H9 (cell line): ENCODE measurements around the gene CDK14. TPM values are rescaled to one million over a fixed set of nuclear protein-coding genes. Genes with fewer than 3 reads are reported as not detected.

ENCODE experiments used
- DNase-seq: peaks from one replicate; pipeline ENCODE4 v3.0.0-alpha.2; 2017
- H2AFZ ChIP-seq: one replicate; pipeline ENCODE4 v1.6.1; 2013; ENCODE audit warnings: mild to moderate bottlenecking, low read length, control low read depth, moderate library complexity
- H2AK5ac ChIP-seq: 2 replicates; pipeline ENCODE4 v1.6.1; 2013; ENCODE audit warnings: low read length, control low read depth, mixed read lengths; ENCODE audit not compliant: insufficient read length
- H2BK120ac ChIP-seq: one replicate; pipeline ENCODE4 v1.6.1; 2013; ENCODE audit warnings: low read depth, mild to moderate bottlenecking, low read length, control low read depth, inconsistent platforms; ENCODE audit not compliant: poor library complexity, severe bottlenecking
- H2BK12ac ChIP-seq: 2 replicates; pipeline ENCODE4 v1.6.1; 2013; ENCODE audit warnings: low read length, control low read depth, mixed read lengths, low read depth; ENCODE audit not compliant: insufficient read length
- H2BK15ac ChIP-seq: 2 replicates; pipeline ENCODE4 v1.6.1; 2013; ENCODE audit warnings: low read depth, low read length, control low read depth
- H2BK20ac ChIP-seq: one replicate; pipeline ENCODE4 v1.6.1; 2013; ENCODE audit warnings: low read depth, mild to moderate bottlenecking, low read length, control low read depth, inconsistent platforms; ENCODE audit not compliant: poor library complexity, severe bottlenecking
- H2BK5ac ChIP-seq: 2 replicates; pipeline ENCODE4 v1.6.1; 2013; ENCODE audit warnings: low read length, control low read depth, mixed read lengths; ENCODE audit not compliant: insufficient read length
- H3K14ac ChIP-seq: 2 replicates; pipeline ENCODE4 v1.6.1; 2013; ENCODE audit warnings: low read length, control low read depth; ENCODE audit not compliant: insufficient read depth
- H3K18ac ChIP-seq: 2 replicates; pipeline ENCODE4 v1.6.1; 2013; ENCODE audit warnings: low read depth, mild to moderate bottlenecking, mixed read lengths, low read length, control low read depth; ENCODE audit not compliant: insufficient read length
- H3K23ac ChIP-seq: 2 replicates; pipeline ENCODE4 v1.6.1; 2013; ENCODE audit warnings: low read length, control low read depth, mixed read lengths, low read depth; ENCODE audit not compliant: insufficient read length
- H3K23me2 ChIP-seq: 2 replicates; pipeline ENCODE4 v1.6.1; 2013; ENCODE audit warnings: low read depth, mild to moderate bottlenecking, mixed read lengths, low read length, control low read depth; ENCODE audit not compliant: insufficient read length, poor library complexity, severe bottlenecking
- H3K27ac ChIP-seq: 2 replicates; pipeline ENCODE4 v1.5.1; 2013; ENCODE audit warnings: low read length, control low read depth, mixed read lengths, low read depth; ENCODE audit not compliant: insufficient read length
- H3K27me3 ChIP-seq: 2 replicates; pipeline ENCODE4 v1.6.1; 2013; ENCODE audit warnings: low read length, control low read depth, inconsistent platforms; ENCODE audit not compliant: insufficient read depth
- H3K4ac ChIP-seq: 2 replicates; pipeline ENCODE4 v1.6.1; 2013; ENCODE audit warnings: low read depth, mild to moderate bottlenecking, control low read depth, inconsistent platforms, low read length, moderate library complexity
- H3K4me1 ChIP-seq: 2 replicates; pipeline ENCODE4 v1.6.1; 2013; ENCODE audit warnings: low read length, control low read depth, inconsistent platforms; ENCODE audit not compliant: insufficient read depth
- H3K4me2 ChIP-seq: 2 replicates; pipeline ENCODE4 v1.6.1; 2013; ENCODE audit warnings: low read length, control low read depth, mixed read lengths; ENCODE audit not compliant: insufficient read length, insufficient read depth
- H3K56ac ChIP-seq: 2 replicates; pipeline ENCODE4 v1.6.1; 2013; ENCODE audit warnings: low read depth, mild to moderate bottlenecking, mixed read lengths, low read length, control low read depth; ENCODE audit not compliant: insufficient read length
- H3K79me1 ChIP-seq: 2 replicates; pipeline ENCODE4 v1.6.1; 2013; ENCODE audit warnings: low read depth, mild to moderate bottlenecking, moderate library complexity, low read length, control low read depth, inconsistent platforms; ENCODE audit not compliant: insufficient read depth, poor library complexity, severe bottlenecking
- H3K79me2 ChIP-seq: 2 replicates; pipeline ENCODE4 v1.6.1; 2013; ENCODE audit warnings: low read length, control low read depth, inconsistent platforms; ENCODE audit not compliant: insufficient read depth
- H3K9ac ChIP-seq: 2 replicates; pipeline ENCODE4 v1.6.1; 2013; ENCODE audit warnings: low read length, control low read depth, mixed read lengths; ENCODE audit not compliant: insufficient read length; ENCODE audit errors: extremely low read depth
- H3K9me3 ChIP-seq: one replicate; pipeline ENCODE4 v1.6.1; 2013; ENCODE audit warnings: low read depth, low read length, inconsistent platforms; ENCODE audit not compliant: control insufficient read depth
- H3T11ph ChIP-seq: one replicate; pipeline ENCODE4 v1.6.1; 2013; ENCODE audit warnings: mild to moderate bottlenecking, low read length, control low read depth, inconsistent platforms
- H4K20me1 ChIP-seq: one replicate; pipeline ENCODE4 v1.6.1; 2013; ENCODE audit not compliant: control insufficient read depth, insufficient read length, insufficient read depth
- H4K5ac ChIP-seq: 2 replicates; pipeline ENCODE4 v1.6.1; 2013; ENCODE audit warnings: low read depth, mild to moderate bottlenecking, mixed read lengths, low read length, control low read depth; ENCODE audit not compliant: insufficient read length
- H4K8ac ChIP-seq: replicated peaks from 2 replicates; pipeline ENCODE4 v1.6.1; 2013; ENCODE audit warnings: low read length, control low read depth, mixed read lengths, low read depth; ENCODE audit not compliant: insufficient read length
- H4K91ac ChIP-seq: 2 replicates; pipeline ENCODE4 v1.6.1; 2013; ENCODE audit warnings: low read depth, mild to moderate bottlenecking, moderate library complexity, mixed read lengths, low read length, control low read depth; ENCODE audit not compliant: insufficient read length
- H3K27ac Mint-ChIP-seq, 3 experiments: 2 replicates in 2 of 3; 3 replicates in 1 of 3; pipeline ENCODE4 v1.8.0; 2020 to 2021; ENCODE audit warnings: mixed read lengths in 3 of 3, mild to moderate bottlenecking in 1 of 3, moderate library complexity in 1 of 3
- H3K27me3 Mint-ChIP-seq: 2 replicates; pipeline ENCODE4 v1.8.0; 2021; ENCODE audit warnings: low read depth, mild to moderate bottlenecking, moderate library complexity, mixed read lengths
- H3K36me3 Mint-ChIP-seq, 3 experiments: 2 replicates in 2 of 3; 3 replicates in 1 of 3; pipeline ENCODE4 v1.8.0; 2020 to 2021; ENCODE audit warnings: low read depth in 3 of 3, mixed read lengths in 3 of 3; ENCODE audit not compliant: insufficient read depth in 1 of 3
- H3K4me1 Mint-ChIP-seq, 2 experiments: 2 replicates each; pipeline ENCODE4 v1.8.0; 2020; ENCODE audit warnings: mixed read lengths in 2 of 2
- H3K4me3 Mint-ChIP-seq, 2 experiments: 2 replicates in 1 of 2; 3 replicates in 1 of 2; pipeline ENCODE4 v1.8.0; 2020 to 2021; ENCODE audit warnings: mild to moderate bottlenecking in 2 of 2, mixed read lengths in 2 of 2, moderate library complexity in 1 of 2
- H3K9me3 Mint-ChIP-seq, 2 experiments: 2 replicates in 1 of 2; 3 replicates in 1 of 2; pipeline ENCODE4 v1.8.0; 2020; ENCODE audit warnings: mild to moderate bottlenecking in 2 of 2, mixed read lengths in 2 of 2, moderate library complexity in 1 of 2
- WGBS: extraction: QIAGEN DNeasy Blood & Tissue Kit; methylation state at CpG from one replicate; pipeline ENCODE4 v1.1.7; 2013; ENCODE audit warnings: missing lambda C conversion rate, low lambda C conversion rate, mixed read lengths; ENCODE audit not compliant: insufficient read length; ENCODE audit errors: extremely low coverage; 5-methylcytosine and 5-hydroxymethylcytosine counted together
- total RNA-seq: library from RNA; stranded (reverse); gene quantifications from 2 replicates; pipeline ENCODE4 v1.2.1, GENCODE V29; 2021
- TF ChIP-seq, protein P1 (sequence below): fragments of 200-600 bp; sonication (generic); conservative IDR thresholded peaks from 3 replicates; pipeline ENCODE4 v1.8.0; 2021; ENCODE audit warnings: antibody characterized with exemption, mild to moderate bottlenecking

CDK14 gene
- total RNA-seq, 1 experiment from 2014 or later = 23.9 TPM

GRCh38 chr7:90853205-90853604 is 257.1 kb downstream of the CDK14 start:
- Mint-ChIP-seq H3K36me3 (no peaks in the 10 kb centered on the region), H3K27me3 (no peaks in the 10 kb centered on the region), H3K4me1 (peaks cover 17 to 19% of the 10 kb centered on the region in 2 experiments), H3K27ac (no peak overlapping the region), H3K4me3 (no peak overlapping the region), H3K9me3 (no peaks in the 10 kb centered on the region)
- Histone ChIP-seq H3K79me2 (0 out of 2 replicates have a peak, but pooled peaks cover 3% of the 10 kb centered on the region), H2BK12ac (no peak overlapping the region), H2BK5ac (no peak overlapping the region), H3K4me2 (no peak overlapping the region), H3K18ac (no peak overlapping the region), H3K9ac (no peak overlapping the region), H3K23me2 (no peaks in the 10 kb centered on the region), H4K5ac (no peak overlapping the region), H3K4me1 (no peaks in the 10 kb centered on the region), H3T11ph (no peak overlapping the region), H2BK20ac (no peak overlapping the region), H3K27me3 (no peaks in the 10 kb centered on the region), H4K20me1 (no peaks in the 10 kb centered on the region), H3K27ac (no peak overlapping the region), H2BK15ac (no peak overlapping the region), H3K79me1 (no peaks in the 10 kb centered on the region), H4K91ac (no peak overlapping the region), H4K8ac (no peak overlapping the region), H3K9me3 (no peaks in the 10 kb centered on the region), H3K23ac (no peak overlapping the region), H3K4ac (no peak overlapping the region), H2BK120ac (no peak overlapping the region), H3K14ac (no peak overlapping the region), H2AK5ac (no peak overlapping the region), H2AFZ (no peak overlapping the region), H3K56ac (no peak overlapping the region)
- DNase-seq = no peak
- TF ChIP-seq, protein P1, sequence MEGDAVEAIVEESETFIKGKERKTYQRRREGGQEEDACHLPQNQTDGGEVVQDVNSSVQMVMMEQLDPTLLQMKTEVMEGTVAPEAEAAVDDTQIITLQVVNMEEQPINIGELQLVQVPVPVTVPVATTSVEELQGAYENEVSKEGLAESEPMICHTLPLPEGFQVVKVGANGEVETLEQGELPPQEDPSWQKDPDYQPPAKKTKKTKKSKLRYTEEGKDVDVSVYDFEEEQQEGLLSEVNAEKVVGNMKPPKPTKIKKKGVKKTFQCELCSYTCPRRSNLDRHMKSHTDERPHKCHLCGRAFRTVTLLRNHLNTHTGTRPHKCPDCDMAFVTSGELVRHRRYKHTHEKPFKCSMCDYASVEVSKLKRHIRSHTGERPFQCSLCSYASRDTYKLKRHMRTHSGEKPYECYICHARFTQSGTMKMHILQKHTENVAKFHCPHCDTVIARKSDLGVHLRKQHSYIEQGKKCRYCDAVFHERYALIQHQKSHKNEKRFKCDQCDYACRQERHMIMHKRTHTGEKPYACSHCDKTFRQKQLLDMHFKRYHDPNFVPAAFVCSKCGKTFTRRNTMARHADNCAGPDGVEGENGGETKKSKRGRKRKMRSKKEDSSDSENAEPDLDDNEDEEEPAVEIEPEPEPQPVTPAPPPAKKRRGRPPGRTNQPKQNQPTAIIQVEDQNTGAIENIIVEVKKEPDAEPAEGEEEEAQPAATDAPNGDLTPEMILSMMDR = no peak
- no CpG with 5 or more reads among the region's 2 CpGs for WGBS
